H1 (cell line): Measurements from ENCODE around the gene ADCY3. TPM values are rescaled to one million over a fixed set of nuclear protein-coding genes. Genes with fewer than 3 reads are reported as not detected.

Source experiments
- CTCF ChIA-PET: fragments of 300-600 bp; sonication (Branson Sonifier 250); formaldehyde crosslinking; loops from one replicate; lab custom pipeline; 2021; ENCODE audit not compliant: partially characterized antibody; lab: Charles Lee
- POLR2A ChIA-PET: fragments of 300-600 bp; sonication (Branson Sonifier 250); formaldehyde crosslinking; loops from one replicate; lab custom pipeline; 2021; ENCODE audit warnings: inconsistent platforms; ENCODE audit not compliant: partially characterized antibody; lab: Charles Lee
- DNase-seq, 2 experiments: peaks; one replicate each; pipeline versions ENCODE4 v3.0.0 to v3.0.0-alpha.2; 2010 to 2022; ENCODE audit warnings: low spot score in 2 of 2, low read depth in 1 of 2, mixed read lengths in 1 of 2
- FAIRE-seq: peaks from 2 replicates; lab custom pipeline; 2011; peaks lifted over from hg19 to GRCh38; lab: Jason Lieb, UNC
- H2AFZ ChIP-seq: 2 replicates; pipeline ENCODE4 v1.8.1; 2012; ENCODE audit warnings: low read length, inconsistent platforms
- H2AK5ac ChIP-seq: 2 replicates; pipeline ENCODE4 v1.6.1; 2013; ENCODE audit warnings: low read depth, low read length
- H2BK120ac ChIP-seq: replicated peaks from 2 replicates; pipeline ENCODE3; 2013; ENCODE audit warnings: low read depth, low read length, inconsistent platforms
- H2BK12ac ChIP-seq: 2 replicates; pipeline ENCODE4 v1.6.1; 2013; ENCODE audit warnings: low read depth, low read length
- H2BK15ac ChIP-seq: 2 replicates; pipeline ENCODE4 v1.6.1; 2013; ENCODE audit warnings: low read length
- H2BK20ac ChIP-seq: 2 replicates; pipeline ENCODE4 v1.6.1; 2013; ENCODE audit warnings: low read length
- H2BK5ac ChIP-seq: 2 replicates; pipeline ENCODE4 v1.6.1; 2013; ENCODE audit warnings: low read depth, low read length
- H3K14ac ChIP-seq: 2 replicates; pipeline ENCODE4 v1.6.1; 2013; ENCODE audit warnings: inconsistent platforms; ENCODE audit not compliant: insufficient read length
- H3K18ac ChIP-seq: 2 replicates; pipeline ENCODE4 v1.6.1; 2013; ENCODE audit warnings: low read length; ENCODE audit errors: extremely low read depth
- H3K23ac ChIP-seq: 2 replicates; pipeline ENCODE4 v1.6.1; 2013; ENCODE audit warnings: inconsistent platforms; ENCODE audit not compliant: insufficient read length
- H3K23me2 ChIP-seq: 2 replicates; pipeline ENCODE4 v1.6.1; 2013; ENCODE audit warnings: low read depth, low read length
- H3K27ac ChIP-seq: 2 replicates; pipeline ENCODE4 v1.6.1; 2011; ENCODE audit warnings: low read depth, low read length, inconsistent platforms
- H3K27me3 ChIP-seq, 4 experiments: replicated peaks in 1 of 4; 1 replicate in 1 of 4; 2 replicates in 3 of 4; pipeline versions ENCODE4 v1.6.1 to v1.8.1; 2011 to 2013; ENCODE audit warnings: low read length in 3 of 4, mild to moderate bottlenecking in 3 of 4, inconsistent platforms in 2 of 4, mixed read lengths in 2 of 4, moderate library complexity in 1 of 4; ENCODE audit not compliant: control insufficient read depth in 3 of 4, insufficient read depth in 3 of 4; ENCODE audit errors: extremely low read depth in 1 of 4
- H3K36me3 ChIP-seq, 4 experiments: 2 replicates each; pipeline versions ENCODE4 v1.6.1 to v1.8.1; 2011 to 2013; ENCODE audit warnings: mild to moderate bottlenecking in 4 of 4, low read length in 3 of 4, moderate library complexity in 2 of 4, control low read depth in 1 of 4, inconsistent platforms in 1 of 4; ENCODE audit not compliant: insufficient read depth in 4 of 4, control insufficient read depth in 2 of 4
- H3K4ac ChIP-seq: replicated peaks from 2 replicates; pipeline ENCODE3; 2013; ENCODE audit warnings: low read length, low read depth, mixed read lengths, inconsistent platforms; ENCODE audit not compliant: insufficient read length
- H3K4me1 ChIP-seq, 4 experiments: replicated peaks in 1 of 4; 1 replicate in 1 of 4; 2 replicates in 3 of 4; pipeline versions ENCODE4 v1.6.1 to v1.8.1; 2011 to 2013; ENCODE audit warnings: low read length in 3 of 4, inconsistent platforms in 2 of 4, mixed read lengths in 1 of 4; ENCODE audit not compliant: insufficient read depth in 4 of 4, control insufficient read depth in 3 of 4
- H3K4me2 ChIP-seq, 2 experiments: 2 replicates each; pipeline versions ENCODE4 v1.6.1 to v1.8.1; 2011 to 2013; ENCODE audit warnings: low read depth in 2 of 2, low read length in 2 of 2, control low read depth in 1 of 2, inconsistent platforms in 1 of 2, mild to moderate bottlenecking in 1 of 2; ENCODE audit not compliant: insufficient read depth in 1 of 2
- H3K4me3 ChIP-seq, 4 experiments: fragments of 200-600, 300-600 bp in 1 of 4; sonication (generic), shearing (Covaris generic), sonication (Bioruptor Twin) in 1 of 4; 2 replicates each; pipeline versions ENCODE4 v1.5.1 to v1.8.1; 2011 to 2016; ENCODE audit warnings: low read length in 4 of 4, low read depth in 3 of 4, control low read depth in 2 of 4, inconsistent platforms in 2 of 4, mild to moderate bottlenecking in 2 of 4, mixed read lengths in 1 of 4, moderate library complexity in 1 of 4; ENCODE audit not compliant: insufficient read depth in 2 of 4; ENCODE audit errors: extremely low read depth in 1 of 4
- H3K56ac ChIP-seq: replicated peaks from 2 replicates; pipeline ENCODE3; 2013; ENCODE audit warnings: low read depth, mild to moderate bottlenecking, mixed read lengths, low read length, inconsistent platforms; ENCODE audit not compliant: insufficient read length
- H3K79me1 ChIP-seq: 2 replicates; pipeline ENCODE4 v1.6.1; 2013; ENCODE audit warnings: low read depth, low read length, control low read depth
- H3K79me2 ChIP-seq, 2 experiments: 2 replicates each; pipeline versions ENCODE4 v1.6.1 to v1.8.1; 2012 to 2013; ENCODE audit warnings: low read length in 2 of 2, mild to moderate bottlenecking in 2 of 2, inconsistent platforms in 1 of 2; ENCODE audit not compliant: insufficient read depth in 2 of 2, control insufficient read depth in 1 of 2
- H3K9ac ChIP-seq, 4 experiments: replicated peaks in 1 of 4; 1 replicate in 1 of 4; 2 replicates in 3 of 4; pipeline versions ENCODE4 v1.6.1 to v1.8.1; 2011 to 2013; ENCODE audit warnings: low read depth in 3 of 4, low read length in 3 of 4, control low read depth in 2 of 4, mild to moderate bottlenecking in 2 of 4, moderate library complexity in 2 of 4, inconsistent platforms in 1 of 4; ENCODE audit errors: extremely low read depth in 1 of 4
- H3K9me3 ChIP-seq, 2 experiments: 2 replicates each; pipeline versions ENCODE4 v1.6.1 to v1.8.1; 2012 to 2013; ENCODE audit warnings: mild to moderate bottlenecking in 2 of 2, moderate library complexity in 2 of 2, control low read depth in 1 of 2, inconsistent platforms in 1 of 2, low read depth in 1 of 2, low read length in 1 of 2, mixed read lengths in 1 of 2; ENCODE audit not compliant: insufficient read depth in 2 of 2
- H4K20me1 ChIP-seq, 2 experiments: replicated peaks in 1 of 2; 2 replicates each; pipeline versions ENCODE3 to v1.8.1; 2011 to 2013; ENCODE audit warnings: inconsistent platforms in 2 of 2, low read length in 2 of 2, mild to moderate bottlenecking in 1 of 2; ENCODE audit not compliant: insufficient read depth in 2 of 2, control insufficient read depth in 1 of 2
- H4K5ac ChIP-seq: 2 replicates; pipeline ENCODE4 v1.6.1; 2013; ENCODE audit warnings: low read length, low read depth, mixed read lengths, inconsistent platforms; ENCODE audit not compliant: insufficient read length
- H4K8ac ChIP-seq: 2 replicates; pipeline ENCODE4 v1.8.0; 2013; ENCODE audit warnings: mild to moderate bottlenecking, moderate library complexity, low read length, inconsistent platforms; ENCODE audit not compliant: insufficient read depth; ENCODE audit errors: extremely low read depth
- H4K91ac ChIP-seq: replicated peaks from 2 replicates; pipeline ENCODE3; 2013; ENCODE audit warnings: low read length, mixed read lengths, inconsistent platforms; ENCODE audit not compliant: insufficient read length
- CTCF ChIP-seq, 3 experiments: IDR thresholded peaks; 1 replicate in 2 of 3; 2 replicates in 1 of 3; pipeline versions ENCODE4 v1.5.1 to v1.6.1; 2011; ENCODE audit warnings: low read length in 3 of 3, mild to moderate bottlenecking in 3 of 3, inconsistent platforms in 2 of 3, low read depth in 1 of 3, moderate library complexity in 1 of 3; ENCODE audit not compliant: insufficient read depth in 1 of 3; ENCODE audit errors: control extremely low read depth in 1 of 3
- RAD21 ChIP-seq, 2 experiments: IDR thresholded peaks in 1 of 2; conservative IDR thresholded peaks in 1 of 2; 2 replicates each; pipeline ENCODE4 v1.6.1; 2011; ENCODE audit warnings: low read depth in 2 of 2, low read length in 2 of 2, improper control_type of control experiment in 1 of 2, inconsistent platforms in 1 of 2, mild to moderate bottlenecking in 1 of 2, moderate library complexity in 1 of 2
- SRF ChIP-seq: IDR thresholded peaks from 2 replicates; pipeline ENCODE4 v1.6.1; 2011; ENCODE audit warnings: mild to moderate bottlenecking, low read depth, low read length, moderate library complexity
- polyA plus RNA-seq, 7 experiments: library from polyadenylated mRNA; depleted of rRNA in 3 of 7; stranded (reverse) in 5 of 7; unstranded in 2 of 7; fragments of >200 nt in 5 of 7; fragments of 200-250 nt in 2 of 7; gene quantifications; 1 replicate in 5 of 7; 2 replicates in 1 of 7; 4 replicates in 1 of 7; pipeline versions ENCODE4 v1.2.1 to v1.2.3, GENCODE V29; 2011 to 2013; ENCODE audit warnings: missing spikeins in 2 of 7, mixed read lengths in 2 of 7
- total RNA-seq: library from RNA; stranded (reverse); fragmentation: NEBNext Ultra II Directional; extraction: Animal tissue kit (Norgen Biotek cat#: 25700); gene quantifications from 2 replicates; pipeline ENCODE4 v1.2.1, GENCODE V29; 2021

The ADCY3 gene
- total and polyA plus RNA-seq, 2 of the 8 experiments (the other 6 are each of a cell fraction or from before 2014, with no cell fraction given) = 45.1 to 52.9 TPM

- no peak overlapping the region for H4K91ac ChIP-seq
- TF ChIP-seq CTCF (IDR thresholded peaks at IDR 0.05; ENCODE audit: control extremely low read depth in 1 of 3, insufficient read depth in 1 of 3, low read depth in 1 of 3, low read length in 3 of 3) (peak in 1 of 3 experiments; percentile 22; a peak in 1 of 4 replicates), RAD21 (IDR thresholded peaks at IDR 0.05 in 1 of 2, conservative IDR thresholded peaks at IDR 0.05 in 1 of 2; ENCODE audit: low read depth in 2 of 2, low read length in 2 of 2) (peak in 1 of 2 experiments; percentile 15; a peak in 1 of 4 replicates), SRF (no peak)
- TF ChIP-seq, all 59 proteins: peak for 2
- POLR2A ChIA-PET = no interaction called here
- H3K23ac ChIP-seq = no peak overlapping the region
- H2BK12ac ChIP-seq = no peak overlapping the region
- H2BK20ac ChIP-seq = no peak overlapping the region
- no peak overlapping the region for H3K4me3 ChIP-seq
- no peak overlapping the region for H4K8ac ChIP-seq
- H3K4me1 ChIP-seq = peaks cover 0 to 10% (median 4%) of the 10 kb centered on the region in 4 experiments; a peak in 5 of 7 replicates
- DNase-seq = no peak
- H3K27ac ChIP-seq = no peak overlapping the region
- H3K23me2 ChIP-seq = peaks cover 9% of the 10 kb centered on the region
- H3K18ac ChIP-seq = no peak overlapping the region
- H3K79me1 ChIP-seq = peaks cover 3% of the 10 kb centered on the region
- H3K4ac ChIP-seq = no peak overlapping the region
- H2BK15ac ChIP-seq = peak overlapping the region; percentile 53; the same call in 1 of the 2 replicates
- no peak overlapping the region for H3K14ac ChIP-seq
- H3K79me2 ChIP-seq = peaks cover 0 to 4% of the 10 kb centered on the region in 2 experiments; a peak in 1 of 4 replicates
- no peaks in the 10 kb centered on the region for H3K9me3 ChIP-seq
- H4K20me1 ChIP-seq = no peaks in the 10 kb centered on the region
- no peak overlapping the region for H3K4me2 ChIP-seq
- H4K5ac ChIP-seq = no peak overlapping the region
- peaks cover 0 to 3% (median 0%) of the 10 kb centered on the region in 4 experiments; a peak in 4 of 7 replicates for H3K27me3 ChIP-seq
- H2BK120ac ChIP-seq = no peak overlapping the region
- FAIRE-seq = no peak
- no peak overlapping the region for H3K56ac ChIP-seq
- H2AFZ ChIP-seq = no peak overlapping the region
- no peak overlapping the region for H2BK5ac ChIP-seq
- no peaks in the 10 kb centered on the region; a peak in 1 of 8 replicates for H3K36me3 ChIP-seq
- CTCF ChIA-PET = interaction anchor here (0.9 to 1.9 kb wide), 3 partner anchors 10 to 98 kb away, joined by 3 to 6 read pairs (median 3); no protein-coding TSS in a partner anchor
- no peak overlapping the region for H3K9ac ChIP-seq
- no peak overlapping the region for H2AK5ac ChIP-seq
These were observed 8.0 kb upstream of the ADCY3 start for GRCh38 chr2:24928036-24928435.
